AG04450 (cell line): Measurements from ENCODE around the gene IGFBP2. TPM values are rescaled to one million over a fixed set of nuclear protein-coding genes. Genes with fewer than 3 reads are reported as not detected.

Source experiments
- CTCF ChIA-PET: fragments of 300-600, 350-600 bp; formaldehyde crosslinking; extraction: SDS; loops from one replicate; lab custom pipeline; 2022; ENCODE audit warnings: antibody characterized with exemption, inconsistent platforms; lab: Charles Lee
- POLR2A ChIA-PET: fragments of 350-600 bp; formaldehyde crosslinking; extraction: SDS; loops from one replicate; lab custom pipeline; 2021; ENCODE audit warnings: antibody characterized with exemption, inconsistent platforms; lab: Yijun Ruan, JAX
- DNase-seq: peaks from one replicate; pipeline ENCODE4 v3.0.0-alpha.2; 2011; ENCODE audit warnings: low read depth, low spot score
- H3K27ac ChIP-seq: one replicate; pipeline ENCODE4 v1.5.1; 2012; ENCODE audit warnings: low read depth, low read length, control low read depth
- H3K27me3 ChIP-seq: one replicate; pipeline ENCODE4 v1.6.0; 2012; ENCODE audit warnings: low read length; ENCODE audit not compliant: control insufficient read depth, insufficient read depth
- H3K4me3 ChIP-seq: 2 replicates; pipeline ENCODE4 v1.5.1; 2011; ENCODE audit warnings: mild to moderate bottlenecking, low read depth, low read length, control low read depth
- H3K9me3 ChIP-seq: 2 replicates; pipeline ENCODE4 v1.5.1; 2012; ENCODE audit warnings: low read length; ENCODE audit not compliant: control insufficient read depth, insufficient read depth
- CTCF ChIP-seq: IDR thresholded peaks from 2 replicates; pipeline ENCODE4 v1.5.1; 2011; ENCODE audit warnings: low read depth, low read length, control low read depth, inconsistent platforms
- polyA plus RNA-seq: library from polyadenylated mRNA; depleted of rRNA; stranded (reverse); fragments of >200 nt; gene quantifications from 2 replicates; pipeline ENCODE4 v1.2.3, GENCODE V29; 2011

Gene IGFBP2
- polyA plus RNA-seq, 1 experiment = 25.2 TPM

GRCh38 chr2:216673609-216674008 is 40.4 kb downstream of the IGFBP2 start:
- ChIA-PET CTCF (no interaction called here), POLR2A (no interaction called here)
- no peak for DNase-seq
- Histone ChIP-seq H3K27me3 (no peaks in the 10 kb centered on the region), H3K9me3 (no peaks in the 10 kb centered on the region; the same call in 1 of the 2 replicates), H3K4me3 (no peak overlapping the region), H3K27ac (peak overlapping the region; percentile 61)
- no peak for TF ChIP-seq CTCF

GRCh38 chr2:216674376-216674775 is 41.2 kb downstream of the IGFBP2 start:
- Histone ChIP-seq H3K9me3 (no peaks in the 10 kb centered on the region; the same call in 1 of the 2 replicates), H3K4me3 (no peak overlapping the region), H3K27me3 (no peaks in the 10 kb centered on the region), H3K27ac (peak overlapping the region; percentile 65)
- CTCF ChIA-PET = interaction anchor here (0.5 kb wide), 1 partner anchor 876 kb away, joined by 3 read pairs; no protein-coding TSS in a partner anchor
- POLR2A ChIA-PET = no interaction called here
- no peak for TF ChIP-seq CTCF
- DNase-seq = no peak

GRCh38 chr2:216676630-216677029 is 43.4 kb downstream of the IGFBP2 start:
- H3K9me3 ChIP-seq = no peaks in the 10 kb centered on the region; the same call in 1 of the 2 replicates
- CTCF ChIA-PET = interaction anchor here (1.1 kb wide), 1 partner anchor 157 kb away, joined by 3 read pairs; no protein-coding TSS in a partner anchor
- DNase-seq = no peak
- H3K4me3 ChIP-seq = no peak overlapping the region
- no peak for TF ChIP-seq CTCF
- POLR2A ChIA-PET = no interaction called here
- H3K27ac ChIP-seq = peak overlapping the region; percentile 52
- no peaks in the 10 kb centered on the region for H3K27me3 ChIP-seq

GRCh38 chr2:216677439-216678097 is 44.3 kb downstream of the IGFBP2 start:
- TF ChIP-seq CTCF = no peak
- H3K27me3 ChIP-seq = no peaks in the 10 kb centered on the region
- POLR2A ChIA-PET = interaction anchor here (1.0 to 1.5 kb wide), 2 partner anchors 443 to 976 kb away, joined by 3 read pairs; no protein-coding TSS in a partner anchor
- H3K9me3 ChIP-seq = no peaks in the 10 kb centered on the region; the same call in 1 of the 2 replicates
- CTCF ChIA-PET = no interaction called here
- H3K27ac ChIP-seq = peak overlapping the region; percentile 40
- H3K4me3 ChIP-seq = no peak overlapping the region
- DNase-seq = no peak

- CTCF ChIA-PET = no interaction called here
- no peaks in the 10 kb centered on the region for H3K27me3 ChIP-seq
- POLR2A ChIA-PET = interaction anchor here (1.0 to 1.5 kb wide), 2 partner anchors 442 to 976 kb away, joined by 3 read pairs; no protein-coding TSS in a partner anchor
- no peaks in the 10 kb centered on the region; the same call in 1 of the 2 replicates for H3K9me3 ChIP-seq
- no peak for TF ChIP-seq CTCF
- DNase-seq = no peak
- no peak overlapping the region for H3K4me3 ChIP-seq
- H3K27ac ChIP-seq = peak overlapping the region; percentile 40
These were observed 44.9 kb downstream of the IGFBP2 start for GRCh38 chr2:216678098-216678465.
